ENCODE data around the gene PRR11. TPM values are rescaled to one million over a fixed set of nuclear protein-coding genes. Genes with fewer than 3 reads are reported as not detected.

PRR11 gene
- total RNA-seq, 2 donors from 2014 or later, result 10.8 to 34.0 TPM

- H3K27ac ChIP-seq, result no peak overlapping the region
- intact Hi-C loops (cut with DNase I), result no loop called here
- no peaks in the 10 kb centered on the region for H3K27me3 ChIP-seq
- no peaks in the 10 kb centered on the region for H3K36me3 ChIP-seq
- no peak overlapping the region for H3K4me3 ChIP-seq
- DNase-seq, result no peak
- H3K9me3 ChIP-seq, result no peaks in the 10 kb centered on the region
- no peaks in the 10 kb centered on the region for H3K4me1 ChIP-seq
- TF ChIP-seq CTCF (IDR thresholded peaks at IDR 0.05), result no peak
- H3K9ac ChIP-seq (ENCODE audit: low read depth in 2 of 2, low read length in 2 of 2), result no peak overlapping the region
Observed at GRCh38 chr17:59141860-59142259, 13.7 kb upstream of the PRR11 start.

DNA sequence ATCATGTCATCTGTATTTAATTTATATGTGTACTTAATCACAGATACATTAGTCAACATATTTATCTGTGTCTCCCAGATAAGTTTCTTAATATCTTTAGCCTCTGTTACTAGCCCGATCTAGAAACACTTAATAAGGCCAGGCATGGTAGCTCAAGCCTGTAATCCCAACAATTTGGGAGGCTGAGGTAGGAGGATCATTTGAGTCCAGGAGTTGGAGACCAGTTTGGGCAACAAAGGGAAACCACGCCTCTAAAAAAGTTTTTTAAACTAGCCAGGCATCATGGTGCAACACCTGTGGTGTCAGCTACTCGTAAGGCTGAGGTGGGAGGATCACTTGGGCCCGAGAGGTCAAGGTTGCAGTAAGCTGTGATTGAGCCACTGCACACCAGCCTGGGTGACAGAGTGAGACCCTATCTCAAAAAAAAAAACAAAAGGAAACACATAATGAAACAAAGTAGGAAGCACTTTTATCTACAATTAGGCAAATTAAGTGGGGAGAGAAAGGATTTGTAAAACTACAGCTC, 9.9 kb upstream of the PRR11 start:
- Histone ChIP-seq H3K36me3 (no peaks in the 10 kb centered on the region), H3K9ac (ENCODE audit: low read depth in 2 of 2, low read length in 2 of 2) (no peak overlapping the region), H3K4me3 (no peak overlapping the region), H3K27ac (no peak overlapping the region), H3K9me3 (no peaks in the 10 kb centered on the region), H3K27me3 (no peaks in the 10 kb centered on the region), H3K4me1 (no peaks in the 10 kb centered on the region)
- intact Hi-C loops (cut with DNase I), result no loop called here
- no peak for TF ChIP-seq CTCF (IDR thresholded peaks at IDR 0.05)
- DNase-seq, result no peak

DNA sequence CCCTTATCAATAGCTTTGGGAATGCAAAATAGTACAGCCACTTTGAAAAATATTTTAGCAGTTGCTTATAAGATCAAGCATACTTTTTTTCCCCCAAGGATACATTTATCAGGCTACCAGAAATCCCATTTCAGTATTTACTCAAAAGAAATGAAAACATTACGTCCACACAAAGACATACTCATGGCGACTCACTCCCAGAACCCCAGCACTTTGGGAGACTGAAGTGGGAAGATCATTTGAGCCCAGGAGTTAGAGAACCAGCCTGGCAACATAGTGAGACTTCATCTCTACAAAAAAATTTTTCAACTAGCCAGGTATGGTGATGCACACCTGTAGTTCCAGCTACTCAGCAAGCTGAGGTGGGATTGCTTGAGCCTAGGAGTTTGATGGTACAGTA, 6.5 kb upstream of the PRR11 start:
- Histone ChIP-seq H3K27ac (no peak overlapping the region), H3K4me3 (no peak overlapping the region), H3K4me1 (no peaks in the 10 kb centered on the region), H3K9ac (ENCODE audit: low read depth in 2 of 2, low read length in 2 of 2) (no peak overlapping the region), H3K9me3 (no peaks in the 10 kb centered on the region), H3K27me3 (no peaks in the 10 kb centered on the region), H3K36me3 (no peaks in the 10 kb centered on the region)
- intact Hi-C loops (cut with DNase I), result no loop called here
- TF ChIP-seq CTCF (IDR thresholded peaks at IDR 0.05), result no peak
- DNase-seq, result no peak

DNA sequence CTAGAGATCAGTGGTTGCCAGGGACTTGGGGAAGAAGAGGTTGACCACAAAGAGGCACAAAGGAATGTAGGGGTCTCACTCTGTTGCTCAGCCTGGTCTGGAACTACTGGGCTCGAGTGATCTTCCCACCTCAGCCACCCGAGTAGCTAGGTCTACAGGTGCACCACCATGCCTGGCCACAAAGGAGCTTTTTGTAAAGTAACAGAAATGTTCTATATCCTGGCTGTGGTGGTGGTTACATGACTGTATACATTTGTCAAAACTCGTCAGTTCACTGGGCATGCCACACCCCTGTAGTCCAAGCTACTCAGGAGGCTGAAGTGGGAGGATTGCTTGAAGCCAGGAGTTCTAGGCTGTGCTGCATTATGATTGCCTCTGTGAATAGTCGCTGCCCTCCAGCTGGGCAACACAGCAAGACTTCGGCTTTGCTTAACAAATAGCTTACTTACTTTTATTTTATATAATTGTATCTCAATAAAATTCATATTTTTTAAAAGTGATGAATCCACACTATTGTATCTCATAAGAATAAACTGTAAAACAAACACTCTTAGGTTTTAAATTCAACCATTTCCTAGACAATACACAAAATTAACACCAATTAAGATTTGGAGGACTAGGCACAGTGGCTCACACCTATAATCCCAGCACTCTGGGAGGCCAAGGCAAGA, 5.6 kb upstream of the PRR11 start:
- no peak for TF ChIP-seq CTCF (IDR thresholded peaks at IDR 0.05)
- intact Hi-C loops (cut with DNase I), result loop anchor here (5.0 kb wide), 1 partner anchor 43 kb away; the partner anchor contains the start of gene TRIM37
- Histone ChIP-seq H3K4me1 (no peaks in the 10 kb centered on the region), H3K4me3 (no peak overlapping the region), H3K9ac (ENCODE audit: low read depth in 2 of 2, low read length in 2 of 2) (no peak overlapping the region), H3K36me3 (no peaks in the 10 kb centered on the region), H3K9me3 (no peaks in the 10 kb centered on the region), H3K27me3 (no peaks in the 10 kb centered on the region), H3K27ac (no peak overlapping the region)
- DNase-seq, result no peak

GRCh38 chr17:59151006-59151405, 4.5 kb upstream of the PRR11 start:
- DNase-seq, result no peak
- H3K36me3 ChIP-seq, result no peaks in the 10 kb centered on the region
- no peak for TF ChIP-seq CTCF (IDR thresholded peaks at IDR 0.05)
- no peak overlapping the region for H3K4me3 ChIP-seq
- intact Hi-C loops (cut with DNase I), result loop anchor here (5.0 kb wide), 1 partner anchor 44 kb away; the partner anchor contains the start of gene TRIM37
- H3K9me3 ChIP-seq, result no peaks in the 10 kb centered on the region
- H3K4me1 ChIP-seq, result no peaks in the 10 kb centered on the region
- no peak overlapping the region for H3K27ac ChIP-seq
- no peak overlapping the region for H3K9ac ChIP-seq (ENCODE audit: low read depth in 2 of 2, low read length in 2 of 2)
- no peaks in the 10 kb centered on the region for H3K27me3 ChIP-seq

All from colonic mucosa (tissue), 4 donors.